ENCODE data around the gene GRIK3. TPM values are rescaled to one million over a fixed set of nuclear protein-coding genes. Genes with fewer than 3 reads are reported as not detected.
"Not testable (repeated sequence)": the region's sequence is repeated elsewhere in the genome, so short reads cannot be mapped to it uniquely, and the experiment has no call there.

GRIK3 gene
- under 1 TPM; 0.14 TPM for total RNA-seq

DNA sequence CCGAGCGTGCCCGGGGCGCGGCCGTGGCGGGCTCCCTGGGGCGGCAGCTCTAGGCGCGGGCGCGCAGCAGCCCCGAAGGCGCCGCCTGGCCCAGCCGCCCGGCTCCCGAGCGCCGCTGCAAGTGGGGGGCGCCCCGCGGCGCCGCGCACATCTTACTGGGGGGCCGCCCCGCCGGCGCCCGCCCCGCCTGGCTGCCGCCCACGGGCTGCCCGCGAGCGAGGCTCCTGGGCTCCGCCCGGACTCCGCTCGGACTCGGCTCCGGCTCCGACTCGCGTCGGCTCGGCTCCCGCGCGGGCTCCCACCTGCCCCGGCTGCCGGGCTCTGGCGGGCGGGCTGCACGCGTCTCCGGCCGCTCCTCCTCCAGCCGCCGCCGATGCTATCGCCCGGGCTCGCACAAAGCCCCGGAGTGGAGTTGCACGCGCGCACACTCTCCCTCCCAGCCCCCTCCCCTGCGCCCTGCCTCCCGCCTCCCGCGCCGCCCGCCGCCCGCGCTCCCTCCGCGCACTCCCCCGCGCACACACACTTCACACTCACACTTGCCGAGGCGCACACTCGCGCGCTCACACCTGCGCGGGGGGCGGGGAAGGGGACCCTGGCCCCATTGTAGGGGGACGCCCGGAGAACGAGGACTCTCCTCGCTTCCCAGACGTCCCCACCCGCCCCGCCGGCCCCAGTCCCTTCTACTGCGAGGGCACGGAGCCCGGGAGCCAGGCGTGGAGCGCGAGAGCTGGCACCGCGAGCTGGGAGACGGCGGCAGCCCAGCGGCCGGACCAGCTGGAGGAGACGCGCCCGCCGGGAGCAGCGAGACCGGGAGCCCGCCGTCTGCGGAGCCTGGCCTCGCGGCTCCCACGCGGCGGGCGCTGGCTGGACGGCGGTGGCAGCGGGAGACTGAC is at the start of gene GRIK3:
Gene GRIK3, minus strand, starts transcription at position 395 of the 893 bp plus-strand sequence. CDS start 407 bp downstream, outside the sequence.
- Histone ChIP-seq H3K36me3 (no peaks in the 10 kb centered on the region), H3K4me1 (ENCODE audit: control insufficient read depth in 1 of 2, low read depth in 2 of 2) (peaks cover 0 to 13% of the 10 kb centered on the region in 2 donors), H3K27ac (no peak within 1 kb of the TSS), H3K27me3 (replicated peaks; ENCODE audit: insufficient read depth) (peaks cover 11% of the 10 kb centered on the region), H3K9me3 (no peaks in the 10 kb centered on the region), H3K4me3 (no peak within 1 kb of the TSS)
- no peak for ATAC-seq (ENCODE audit: insufficient number of reproducible peaks, low FRiP score, low read depth)
- TF ChIP-seq, protein P1, sequence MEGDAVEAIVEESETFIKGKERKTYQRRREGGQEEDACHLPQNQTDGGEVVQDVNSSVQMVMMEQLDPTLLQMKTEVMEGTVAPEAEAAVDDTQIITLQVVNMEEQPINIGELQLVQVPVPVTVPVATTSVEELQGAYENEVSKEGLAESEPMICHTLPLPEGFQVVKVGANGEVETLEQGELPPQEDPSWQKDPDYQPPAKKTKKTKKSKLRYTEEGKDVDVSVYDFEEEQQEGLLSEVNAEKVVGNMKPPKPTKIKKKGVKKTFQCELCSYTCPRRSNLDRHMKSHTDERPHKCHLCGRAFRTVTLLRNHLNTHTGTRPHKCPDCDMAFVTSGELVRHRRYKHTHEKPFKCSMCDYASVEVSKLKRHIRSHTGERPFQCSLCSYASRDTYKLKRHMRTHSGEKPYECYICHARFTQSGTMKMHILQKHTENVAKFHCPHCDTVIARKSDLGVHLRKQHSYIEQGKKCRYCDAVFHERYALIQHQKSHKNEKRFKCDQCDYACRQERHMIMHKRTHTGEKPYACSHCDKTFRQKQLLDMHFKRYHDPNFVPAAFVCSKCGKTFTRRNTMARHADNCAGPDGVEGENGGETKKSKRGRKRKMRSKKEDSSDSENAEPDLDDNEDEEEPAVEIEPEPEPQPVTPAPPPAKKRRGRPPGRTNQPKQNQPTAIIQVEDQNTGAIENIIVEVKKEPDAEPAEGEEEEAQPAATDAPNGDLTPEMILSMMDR (IDR thresholded peaks at IDR 0.05), result no peak
- no peak for DNase-seq (ENCODE audit: low spot score)

DNA sequence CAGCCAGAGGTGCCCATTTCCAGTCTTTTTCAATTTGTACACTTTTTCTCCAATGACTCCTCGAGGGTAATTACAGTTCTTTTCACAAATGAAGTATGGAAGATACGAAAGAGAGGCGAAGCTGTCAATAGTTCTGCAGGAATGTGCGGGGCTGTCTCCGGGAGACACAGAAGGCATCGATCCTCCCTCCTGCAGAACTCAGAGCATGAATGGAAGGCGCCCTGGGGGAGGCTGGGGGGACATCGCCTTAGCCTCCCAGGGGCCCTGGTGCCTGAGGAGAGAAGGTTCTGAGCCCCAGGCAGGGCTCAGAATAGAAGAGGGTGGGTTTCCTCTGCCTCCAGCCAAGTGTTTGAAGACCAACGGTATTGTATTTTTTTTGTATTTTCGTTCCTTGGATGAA is 49.7 kb upstream of the GRIK3 start:
- DNase-seq (ENCODE audit: low spot score) (no peak), ATAC-seq (ENCODE audit: insufficient number of reproducible peaks, low FRiP score, low read depth) (no peak)
- Histone ChIP-seq H3K9me3 (no peaks in the 10 kb centered on the region), H3K27me3 (replicated peaks; ENCODE audit: insufficient read depth) (no peaks in the 10 kb centered on the region), H3K4me1 (ENCODE audit: control insufficient read depth in 1 of 2, low read depth in 2 of 2) (no peaks in the 10 kb centered on the region), H3K27ac (no peak overlapping the region), H3K36me3 (no peaks in the 10 kb centered on the region), H3K4me3 (no peak overlapping the region)
- TF ChIP-seq, protein P1 (IDR thresholded peaks at IDR 0.05), result no peak

DNA sequence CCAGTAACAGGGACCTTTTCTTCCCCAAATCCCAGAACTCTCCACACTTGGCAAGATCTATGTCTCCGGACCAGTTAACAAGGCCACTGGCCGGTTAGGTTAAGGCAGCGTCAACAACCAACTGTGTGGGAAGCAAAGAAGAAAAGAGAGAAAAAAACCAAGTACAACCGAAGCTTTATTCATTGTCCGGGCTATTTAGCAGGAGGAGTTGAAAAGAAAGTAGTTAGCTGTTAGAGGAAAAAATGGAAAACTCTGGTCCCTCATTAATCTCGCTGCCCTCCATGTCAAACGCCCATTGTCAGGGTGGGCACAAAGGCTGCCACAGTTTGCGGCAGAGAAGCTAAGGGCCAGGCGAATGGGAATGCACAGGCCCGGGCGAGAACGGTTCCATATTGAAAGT is 49.3 kb upstream of the GRIK3 start:
- no peaks in the 10 kb centered on the region for H3K27me3 ChIP-seq (replicated peaks; ENCODE audit: insufficient read depth)
- H3K36me3 ChIP-seq, result no peaks in the 10 kb centered on the region
- TF ChIP-seq, protein P1 (IDR thresholded peaks at IDR 0.05), result no peak
- no peaks in the 10 kb centered on the region for H3K4me1 ChIP-seq (ENCODE audit: control insufficient read depth in 1 of 2, low read depth in 2 of 2)
- H3K4me3 ChIP-seq, result no peak overlapping the region
- no peak for ATAC-seq (ENCODE audit: insufficient number of reproducible peaks, low FRiP score, low read depth)
- DNase-seq (ENCODE audit: low spot score), result no peak
- no peak overlapping the region for H3K27ac ChIP-seq
- no peaks in the 10 kb centered on the region for H3K9me3 ChIP-seq

DNA sequence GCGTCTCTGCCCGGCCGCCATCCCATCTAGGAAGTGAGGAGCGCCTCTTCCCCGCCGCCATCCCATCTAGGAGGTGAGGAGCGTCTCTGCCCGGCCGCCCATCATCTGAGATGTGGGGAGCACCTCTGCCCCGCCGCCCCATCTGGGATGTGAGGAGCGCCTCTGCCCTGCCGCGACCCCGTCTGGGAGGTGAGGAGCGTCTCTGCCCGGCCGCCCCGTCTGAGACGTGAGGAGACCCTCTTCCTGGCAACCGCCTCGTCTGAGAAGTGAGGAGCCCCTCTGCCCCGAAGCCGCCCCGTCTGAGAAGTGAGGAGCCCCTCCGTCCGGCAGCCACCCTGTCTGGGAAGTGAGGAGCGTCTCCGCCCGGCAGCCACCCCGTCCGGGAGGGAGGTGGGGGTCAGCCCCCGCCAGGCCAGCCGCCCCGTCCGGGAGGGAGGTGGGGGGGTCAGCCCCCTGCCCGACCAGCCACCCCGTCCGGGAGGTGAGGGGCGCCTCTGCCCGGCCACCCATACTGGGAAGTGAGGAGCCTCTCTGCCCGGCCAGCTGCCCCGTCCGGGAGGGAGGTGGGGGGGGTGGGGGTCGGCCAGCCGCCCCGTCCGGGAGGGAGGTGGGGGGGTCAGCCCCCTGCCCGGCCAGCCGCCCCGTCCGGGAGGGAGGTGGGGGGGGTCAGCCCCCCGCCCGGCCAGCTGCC is 46.1 kb upstream of the GRIK3 start:
- not testable (repeated sequence) for H3K27ac ChIP-seq; ATAC-seq (ENCODE audit: insufficient number of reproducible peaks, low FRiP score, low read depth)

DNA sequence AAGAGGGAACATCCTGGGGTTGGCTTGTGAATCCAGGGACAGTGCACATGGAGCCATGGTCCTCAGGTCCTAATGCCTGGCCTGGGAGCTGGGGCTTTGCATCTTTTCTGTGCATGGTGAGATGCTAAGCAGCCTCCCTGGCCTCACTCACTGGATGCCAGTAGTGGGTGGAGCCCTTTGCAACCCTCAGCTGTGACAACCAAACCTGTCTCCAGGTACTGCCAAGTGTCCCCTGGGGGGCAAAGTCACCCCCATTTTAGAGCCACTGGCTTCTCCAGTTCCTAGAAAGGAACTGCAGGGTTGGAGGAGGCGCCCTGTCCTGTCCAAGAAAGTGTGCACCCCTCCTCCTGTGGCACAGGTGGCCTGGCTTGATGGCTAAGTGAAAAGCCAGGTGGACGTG is 44.6 kb upstream of the GRIK3 start:
- Histone ChIP-seq H3K9me3 (no peaks in the 10 kb centered on the region), H3K27ac (no peak overlapping the region), H3K4me1 (ENCODE audit: control insufficient read depth in 1 of 2, low read depth in 2 of 2) (no peaks in the 10 kb centered on the region), H3K36me3 (no peaks in the 10 kb centered on the region), H3K27me3 (replicated peaks; ENCODE audit: insufficient read depth) (no peaks in the 10 kb centered on the region), H3K4me3 (no peak overlapping the region)
- TF ChIP-seq, protein P1 (IDR thresholded peaks at IDR 0.05), result no peak
- DNase-seq (ENCODE audit: low spot score) (no peak), ATAC-seq (ENCODE audit: insufficient number of reproducible peaks, low FRiP score, low read depth) (no peak)

More for the DNA sequence above, 46.1 kb upstream of the GRIK3 start:
- H3K27me3 ChIP-seq (replicated peaks; ENCODE audit: insufficient read depth); DNase-seq (ENCODE audit: low spot score); H3K9me3 ChIP-seq; H3K36me3 ChIP-seq; H3K4me1 ChIP-seq (ENCODE audit: control insufficient read depth in 1 of 2, low read depth in 2 of 2); H3K4me3 ChIP-seq: not testable (repeated sequence)

Measured in thoracic aorta (tissue), 2 donors.